Measurements from ENCODE around the gene ALG14.
A peak's percentile ranks its signal among the peaks of the same experiment; 100 is the strongest.
"Not testable (repeated sequence)": the region's sequence is repeated elsewhere in the genome, so short reads cannot be mapped to it uniquely, and the experiment has no call there.

Gene ALG14, protein sequence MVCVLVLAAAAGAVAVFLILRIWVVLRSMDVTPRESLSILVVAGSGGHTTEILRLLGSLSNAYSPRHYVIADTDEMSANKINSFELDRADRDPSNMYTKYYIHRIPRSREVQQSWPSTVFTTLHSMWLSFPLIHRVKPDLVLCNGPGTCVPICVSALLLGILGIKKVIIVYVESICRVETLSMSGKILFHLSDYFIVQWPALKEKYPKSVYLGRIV

DNA sequence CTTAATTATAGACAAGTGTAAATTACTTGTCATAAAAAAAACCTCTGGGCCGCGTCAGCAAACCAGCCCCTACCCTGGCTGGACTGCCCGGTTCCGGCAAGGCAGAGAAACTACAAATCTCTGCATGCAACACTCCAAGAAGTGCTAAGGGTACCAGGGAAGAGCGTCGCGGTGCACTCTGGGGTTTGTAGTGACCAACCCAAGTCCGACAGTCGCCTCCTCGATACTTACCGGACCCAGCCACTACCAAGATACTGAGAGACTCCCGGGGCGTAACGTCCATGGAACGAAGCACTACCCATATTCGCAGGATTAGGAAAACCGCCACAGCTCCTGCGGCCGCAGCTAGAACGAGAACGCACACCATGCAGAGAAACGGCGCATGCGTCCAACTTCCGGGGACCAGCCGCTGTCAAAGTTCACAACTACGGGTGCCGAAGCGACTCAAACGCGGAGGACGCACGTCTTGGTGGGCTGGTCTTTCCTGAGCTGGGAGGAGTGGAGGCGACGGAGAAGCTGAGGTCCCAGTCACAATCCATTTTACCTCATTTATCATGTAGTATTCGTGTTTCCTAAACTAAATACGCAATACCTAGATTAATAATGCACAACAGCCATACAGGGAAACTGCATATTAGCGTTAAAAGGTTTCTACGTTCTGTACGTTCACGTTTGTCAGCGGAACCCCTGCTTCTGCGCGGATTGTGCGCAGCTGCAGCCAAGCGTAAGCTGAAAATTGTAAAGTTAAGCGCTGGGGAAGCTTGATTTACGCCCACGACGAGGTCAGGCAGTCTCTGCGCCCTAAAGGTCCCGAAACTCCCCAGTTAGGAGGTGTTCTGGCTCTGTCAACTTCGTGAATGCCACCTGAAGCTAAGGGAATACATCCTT is at the start of gene ALG14:
TSS of gene ALG14 (minus strand) at position 420 of the 888 bp plus-strand sequence. CDS start at position 367, 53 bp downstream.
- peak; percentile 97 for DNase-seq

DNA sequence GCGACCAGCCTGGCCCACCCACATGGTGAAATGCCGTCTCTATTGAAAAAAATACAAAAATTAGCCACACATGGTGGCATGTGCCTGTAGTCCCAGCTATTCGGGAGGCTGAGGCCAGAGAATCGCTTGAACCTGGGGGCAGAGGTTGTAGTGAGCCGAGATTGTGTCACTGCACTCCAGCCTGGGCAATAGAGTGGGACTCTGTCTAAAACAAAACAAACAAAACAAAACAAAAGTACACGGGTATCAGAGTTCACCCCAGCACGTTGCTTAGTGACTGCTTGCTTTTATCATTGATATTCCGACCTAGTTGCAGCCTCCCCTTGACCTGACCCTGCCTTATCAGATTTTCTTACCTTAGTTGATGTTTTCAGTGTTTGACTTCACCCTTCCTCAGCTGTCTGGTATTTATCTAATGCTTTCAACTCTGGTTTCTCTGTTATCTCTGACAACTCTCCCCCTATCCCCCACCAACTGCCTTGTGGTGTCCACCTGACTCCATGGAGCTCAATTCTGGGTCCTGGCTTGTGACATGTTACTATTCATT is 49.5 kb upstream of the ALG14 start:
- DNase-seq = no peak

DNA sequence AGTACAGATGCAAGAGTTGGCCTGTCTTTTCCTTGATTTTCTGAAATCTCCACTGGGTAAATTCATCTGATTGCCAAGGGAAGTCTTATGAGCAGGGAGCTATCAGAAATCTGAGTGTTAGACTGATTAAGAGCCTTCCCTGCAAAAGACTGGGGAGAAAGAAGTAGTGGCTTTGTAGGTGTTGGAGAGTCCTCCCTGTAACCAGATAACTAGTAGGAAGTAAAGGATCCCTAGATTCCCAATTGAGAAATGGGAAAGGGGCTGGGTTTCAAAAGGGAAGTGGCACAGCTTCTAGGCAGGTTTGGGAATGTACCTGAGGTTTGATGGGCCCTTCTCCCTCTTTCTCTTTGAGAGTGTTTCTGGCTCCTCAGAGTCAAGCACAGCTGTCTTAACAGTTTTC is 46.5 kb upstream of the ALG14 start:
- DNase-seq = no peak

DNA sequence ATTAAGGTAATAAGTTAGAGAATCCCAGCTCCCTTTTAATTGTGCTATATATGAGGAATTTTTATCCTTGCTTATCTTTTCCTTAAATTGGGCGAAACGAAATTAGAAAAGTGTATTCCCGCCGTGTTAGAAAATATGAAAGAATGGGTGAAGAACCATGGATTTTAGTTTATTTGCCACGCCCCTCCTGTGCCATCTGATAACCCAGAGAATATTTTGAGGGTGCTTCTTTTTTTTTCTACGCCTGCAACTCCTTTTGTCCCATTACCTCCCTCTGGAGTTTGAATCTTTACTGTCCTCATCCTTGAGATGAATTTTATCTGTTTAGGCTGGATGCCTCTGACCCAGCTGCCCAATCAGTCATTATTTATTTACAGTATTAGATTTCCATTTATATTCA is 46.0 kb upstream of the ALG14 start:
- DNase-seq = no peak

DNA sequence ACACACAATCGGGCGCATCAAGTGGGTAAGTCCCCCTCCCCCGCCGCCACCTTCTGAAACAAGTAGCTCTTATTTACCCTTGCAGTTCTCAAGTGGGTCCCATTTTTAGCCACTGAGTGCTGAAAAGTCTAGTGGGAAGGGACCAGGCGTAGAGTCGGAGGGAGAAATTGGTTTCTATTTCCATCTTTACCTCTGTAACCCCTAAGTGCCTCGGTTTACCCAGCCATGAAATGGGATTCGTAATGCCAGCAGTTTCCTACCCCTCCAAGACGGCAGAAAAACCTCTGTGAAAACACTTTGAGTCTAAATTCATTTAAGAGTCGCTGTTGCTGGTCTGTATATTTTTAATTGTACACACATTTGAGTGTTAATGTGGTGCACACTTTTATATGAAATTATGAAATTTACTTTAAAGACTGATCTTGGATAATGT is 45.3 kb upstream of the ALG14 start:
- DNase-seq = no peak

DNA sequence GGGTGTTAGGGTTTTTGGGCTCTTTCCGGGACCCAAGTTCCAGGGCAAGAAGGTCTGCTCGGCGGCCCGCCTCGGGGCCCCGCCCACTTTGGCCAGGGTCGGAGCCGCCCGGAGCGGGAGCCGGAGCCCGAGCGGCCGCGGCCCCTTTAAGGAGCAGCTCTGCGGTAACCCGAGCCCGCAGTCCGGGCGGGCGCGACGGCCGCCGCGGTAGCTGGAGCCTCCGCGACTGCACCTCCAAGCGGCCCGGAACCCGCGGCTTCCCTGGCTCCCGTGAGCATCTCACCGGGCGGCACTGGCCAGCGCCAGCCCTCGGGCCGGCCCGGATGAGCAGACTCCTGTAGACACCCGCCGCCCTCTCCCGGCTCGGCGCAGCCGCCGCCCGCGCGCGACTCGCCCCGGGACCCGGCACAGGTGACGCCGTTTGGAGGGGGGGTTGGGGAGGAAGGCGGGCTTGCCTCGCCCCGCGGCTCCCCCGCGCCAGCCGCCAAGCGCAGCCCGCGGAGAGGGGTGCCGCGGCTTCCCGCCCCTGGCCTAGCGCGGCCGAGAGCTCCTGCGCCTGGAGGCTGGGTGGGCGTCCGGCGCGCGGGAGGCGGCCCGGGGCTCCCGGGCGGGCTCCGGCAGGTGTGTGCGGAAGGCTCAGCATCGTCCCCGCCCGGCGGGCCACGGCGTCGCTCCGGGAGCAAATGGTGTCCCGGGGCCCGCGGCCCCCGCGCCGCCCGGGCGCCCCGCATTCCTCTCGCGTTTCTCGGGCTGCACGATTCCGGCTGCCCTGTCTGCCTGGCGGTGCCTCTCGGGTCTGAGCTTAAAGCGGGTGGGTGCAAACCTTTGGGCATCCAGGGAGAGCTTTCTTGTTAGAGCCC is 44.7 kb upstream of the ALG14 start, which contains the start of gene TLCD4:
TSS of gene TLCD4 (plus strand) at position 149 of the 860 bp plus-strand sequence. CDS start 26,547 bp downstream, outside the sequence.
- peak; percentile 76 for DNase-seq

DNA sequence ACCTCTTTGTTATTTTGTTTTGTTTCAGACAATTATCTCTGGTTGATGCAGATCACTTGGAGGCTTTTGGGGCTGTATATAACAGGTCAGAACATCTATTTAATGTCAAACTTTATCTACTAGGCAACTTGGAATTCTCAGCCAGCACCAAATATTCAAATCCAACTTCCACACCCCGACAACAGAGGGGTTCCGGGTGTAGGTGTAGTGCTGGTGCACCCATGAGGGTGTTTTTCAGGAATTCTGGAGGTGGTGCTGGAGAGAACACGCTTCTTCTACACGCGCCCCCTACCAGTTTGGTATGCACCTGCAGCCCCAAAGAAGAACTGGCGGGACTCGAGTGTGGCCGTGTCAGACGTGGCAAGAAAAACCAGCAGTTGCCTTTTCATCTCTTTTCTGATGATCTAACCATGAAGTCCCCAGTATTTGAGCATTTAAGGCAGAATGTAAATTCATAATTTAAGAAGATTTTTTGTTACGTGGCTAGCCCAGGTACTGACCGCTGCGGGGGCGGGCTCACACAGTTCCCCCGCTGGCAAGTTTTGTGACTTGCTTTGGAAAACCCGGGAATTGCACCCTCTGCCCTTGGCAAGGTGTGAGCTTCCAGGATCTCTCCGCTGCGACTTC is 43.9 kb upstream of the ALG14 start:
- peak; percentile 70 for DNase-seq

DNA sequence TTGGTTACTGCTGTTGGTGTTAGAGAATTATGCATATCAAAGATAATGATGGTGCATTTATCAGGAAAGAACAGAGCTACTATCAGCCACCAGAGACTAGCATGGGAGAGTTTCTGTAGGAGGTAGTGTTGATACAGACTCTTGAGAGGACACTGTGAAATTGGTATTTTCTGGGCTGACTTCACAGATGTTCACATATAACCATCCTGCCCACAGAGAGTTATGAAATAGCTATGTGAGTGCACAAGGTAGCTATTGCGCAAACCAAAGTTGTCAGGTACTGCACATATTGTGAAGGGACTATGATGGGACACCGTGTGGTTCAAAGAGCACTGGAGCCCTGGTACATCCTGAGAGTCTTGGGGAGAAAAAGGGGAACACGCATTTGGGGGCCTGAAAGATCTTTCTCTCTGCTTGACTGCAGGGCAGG is 43.0 kb upstream of the ALG14 start:
- DNase-seq = no peak

DNA sequence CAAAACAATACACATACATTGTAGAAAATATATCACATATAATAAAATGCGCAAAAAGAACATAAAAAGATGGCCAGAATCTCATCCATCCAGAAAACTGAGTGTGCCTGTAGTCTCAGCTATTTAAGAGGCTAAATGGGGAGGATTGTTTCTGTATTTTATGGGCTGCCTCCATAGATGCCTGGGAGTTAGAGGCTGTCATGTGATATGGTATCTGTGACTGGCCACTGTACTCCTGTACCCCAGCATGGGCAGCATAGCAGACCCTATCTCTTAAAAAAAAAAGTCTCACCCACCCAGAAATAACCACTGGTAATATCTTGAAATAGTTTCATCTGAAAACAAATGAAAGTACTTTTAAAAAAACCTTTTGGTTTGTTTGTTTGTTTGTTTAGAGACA is 40.9 kb upstream of the ALG14 start:
- no peak for DNase-seq

DNA sequence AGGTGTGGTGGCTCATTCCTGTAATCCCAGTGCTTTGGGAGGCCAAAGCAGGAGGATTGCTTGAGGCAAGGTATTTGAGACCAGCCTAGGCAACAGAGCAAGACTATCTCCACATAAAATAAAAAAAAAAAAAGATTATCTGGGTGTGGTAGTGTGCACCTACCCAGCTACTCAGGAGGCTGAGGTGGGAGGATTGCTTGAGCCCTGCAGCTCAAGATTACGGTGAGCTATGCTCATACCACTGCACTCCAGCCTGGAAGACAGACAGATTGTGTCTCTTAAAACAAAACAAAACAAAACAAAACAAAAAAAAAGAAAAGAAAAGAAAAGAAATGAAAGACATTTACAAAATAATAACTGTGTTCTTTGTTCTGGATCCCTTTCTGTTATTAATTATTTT is 38.3 kb upstream of the ALG14 start:
- DNase-seq = no peak

DNA sequence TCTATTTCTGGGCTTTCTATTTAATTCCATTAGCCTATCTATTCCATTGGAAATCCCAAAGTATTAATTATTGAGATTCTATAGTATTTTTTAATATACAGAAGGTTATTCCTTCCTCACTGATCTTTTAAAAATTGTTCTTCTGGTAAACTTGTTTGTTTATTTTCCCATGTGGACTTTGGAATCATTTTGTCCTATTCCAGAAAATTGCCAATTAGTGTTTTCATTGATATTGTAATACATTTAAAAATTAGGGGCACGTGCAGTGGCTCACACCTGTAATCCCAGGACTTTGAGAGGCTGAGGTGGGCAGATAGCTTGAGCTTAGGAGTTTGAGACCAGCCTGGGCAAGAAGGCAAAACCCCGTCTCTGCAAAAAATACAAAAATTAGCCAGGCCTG is 36.0 kb upstream of the ALG14 start:
- no peak for DNase-seq

DNA sequence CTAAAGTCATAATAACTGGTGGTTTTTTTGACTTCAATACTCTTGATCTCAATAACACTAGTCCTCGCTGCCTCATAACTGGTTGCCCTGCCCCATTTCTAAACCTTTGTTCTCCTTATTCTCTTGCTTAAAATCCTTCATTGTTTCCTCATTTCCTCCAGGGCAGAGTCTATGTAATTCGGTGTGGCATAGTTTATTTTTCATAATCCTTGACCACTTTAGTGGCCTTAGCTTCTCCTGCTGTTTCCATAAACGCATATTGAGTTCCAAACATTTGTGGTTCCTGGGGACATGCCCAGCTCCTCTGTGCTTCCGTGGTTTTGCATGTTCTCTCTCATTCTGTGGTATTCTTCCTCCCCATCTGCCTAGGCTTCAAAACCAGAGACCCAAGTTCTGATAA is 25.4 kb upstream of the ALG14 start:
- no peak for DNase-seq

DNA sequence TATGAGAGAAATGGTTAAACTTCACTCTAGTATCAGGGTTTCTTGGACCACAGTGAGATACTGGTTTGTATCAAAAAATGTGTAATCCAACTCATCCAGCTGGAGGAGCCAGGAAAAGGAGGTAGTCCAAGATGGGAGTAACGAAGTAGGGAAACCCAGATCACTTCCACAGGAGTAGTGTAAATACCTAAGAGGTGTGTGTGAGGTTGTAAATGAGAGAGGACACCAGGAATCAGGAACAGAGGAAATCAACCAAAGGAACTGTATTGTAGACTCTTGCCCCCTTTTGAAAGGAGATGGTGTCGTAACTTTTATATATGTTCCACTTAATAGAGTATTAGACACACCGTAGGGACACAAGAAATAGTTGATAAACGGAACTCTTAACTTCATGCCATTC is 24.7 kb upstream of the ALG14 start:
- no peak for DNase-seq

DNA sequence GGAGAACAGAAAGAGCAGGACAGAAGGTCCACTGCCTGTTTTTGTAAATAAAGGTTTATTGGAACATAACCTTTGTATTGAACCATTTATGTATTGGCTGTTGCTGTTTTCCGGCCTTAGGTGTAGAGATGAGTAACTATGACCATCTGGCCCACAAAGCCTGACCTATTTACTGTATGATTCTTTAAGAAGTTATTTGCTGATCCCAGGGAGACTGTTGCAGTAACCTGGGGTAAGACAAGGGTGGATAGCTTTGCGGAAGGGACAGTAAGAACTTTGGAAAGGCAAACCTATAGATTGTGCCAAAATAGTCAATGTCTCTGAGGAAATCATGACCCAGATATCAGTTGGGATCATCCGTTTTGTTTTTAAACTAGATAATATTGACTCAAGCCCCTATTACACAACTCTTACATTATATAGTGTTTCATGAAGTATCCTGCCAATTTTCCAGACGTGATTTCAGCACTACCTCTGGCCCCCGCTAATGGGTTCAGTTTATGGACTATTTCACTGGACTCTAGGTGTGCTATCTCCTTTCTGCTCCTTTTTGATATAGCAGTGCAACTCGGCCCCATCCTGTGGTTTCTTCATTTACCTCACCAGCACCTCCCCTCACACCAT is 23.6 kb upstream of the ALG14 start:
- DNase-seq = no peak

DNA sequence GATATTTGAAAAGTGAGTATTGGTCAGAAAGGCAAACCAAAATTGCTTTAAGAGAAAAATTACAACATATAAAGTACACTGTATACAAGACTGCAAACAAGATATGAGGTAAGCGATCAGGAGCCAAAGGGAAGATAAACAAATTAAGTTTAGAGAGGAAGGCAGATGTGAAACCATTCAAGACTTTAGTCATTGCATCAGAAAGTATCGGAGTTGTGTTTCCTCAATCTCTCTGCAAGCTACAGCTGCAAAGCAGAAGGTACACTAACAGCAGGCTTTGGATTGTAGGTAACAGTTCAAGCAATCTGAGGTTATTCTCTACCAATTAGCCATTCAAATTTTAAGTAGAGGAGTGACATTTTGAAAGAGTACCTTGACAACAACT is 23.1 kb upstream of the ALG14 start:
- DNase-seq = no peak

DNA sequence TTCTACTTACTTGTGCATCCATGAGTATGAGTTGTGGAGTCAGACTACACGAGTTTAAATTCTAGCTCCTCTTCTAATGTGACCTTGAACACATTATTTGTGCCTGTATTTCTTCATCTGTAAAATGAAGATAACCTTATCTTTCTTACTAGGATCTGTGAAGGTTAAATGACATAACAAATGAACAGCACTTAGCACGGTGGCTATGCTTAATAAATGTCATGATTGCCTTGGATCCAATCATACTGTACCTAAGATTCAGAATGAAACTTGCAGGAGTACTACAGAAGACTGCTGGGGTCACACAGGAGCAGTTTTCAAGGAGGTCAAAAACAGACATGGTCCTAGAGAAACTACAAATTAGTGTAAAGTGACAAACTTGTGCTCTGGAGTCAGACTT is 22.2 kb upstream of the ALG14 start:
- DNase-seq = no peak

DNA sequence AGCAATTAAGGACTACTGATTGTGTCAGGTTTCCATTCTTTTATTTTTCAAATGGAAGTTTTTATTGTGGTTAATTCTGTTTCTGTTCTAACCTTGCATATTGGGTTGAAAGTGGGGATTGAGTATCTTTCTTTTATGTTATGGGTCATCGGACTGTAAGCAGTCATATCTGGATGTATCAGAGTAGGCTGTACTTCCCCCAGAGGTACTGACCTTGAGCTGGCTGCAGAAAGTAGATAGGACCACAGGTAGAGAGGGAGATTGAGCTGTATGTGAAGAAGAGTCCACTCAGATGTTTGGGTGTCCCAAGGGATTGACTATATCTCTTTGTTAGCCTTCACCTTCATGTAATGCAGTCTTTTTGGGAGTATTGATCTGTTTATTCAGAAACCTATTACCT is 20.5 kb upstream of the ALG14 start:
- no peak for DNase-seq

DNA sequence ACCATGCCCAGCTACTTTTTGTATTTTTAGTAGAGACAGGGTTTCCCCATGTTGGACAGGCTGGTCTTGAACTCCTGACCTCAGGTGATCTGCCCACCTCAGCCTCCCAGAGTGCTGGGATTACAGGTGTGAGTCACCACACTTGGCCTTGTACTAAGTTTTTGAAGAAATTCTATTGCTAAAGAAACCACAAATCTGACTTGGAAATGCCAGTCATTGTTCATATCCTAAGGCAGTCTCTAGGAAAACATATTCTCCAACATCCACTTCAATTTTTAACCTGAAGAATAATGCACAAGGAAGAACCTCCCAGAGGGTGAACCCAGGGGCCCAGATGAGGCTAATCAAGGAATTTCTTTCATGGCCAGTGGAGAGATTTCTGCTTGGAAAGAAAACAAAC is 20.1 kb upstream of the ALG14 start:
- not testable (repeated sequence) for DNase-seq

DNA sequence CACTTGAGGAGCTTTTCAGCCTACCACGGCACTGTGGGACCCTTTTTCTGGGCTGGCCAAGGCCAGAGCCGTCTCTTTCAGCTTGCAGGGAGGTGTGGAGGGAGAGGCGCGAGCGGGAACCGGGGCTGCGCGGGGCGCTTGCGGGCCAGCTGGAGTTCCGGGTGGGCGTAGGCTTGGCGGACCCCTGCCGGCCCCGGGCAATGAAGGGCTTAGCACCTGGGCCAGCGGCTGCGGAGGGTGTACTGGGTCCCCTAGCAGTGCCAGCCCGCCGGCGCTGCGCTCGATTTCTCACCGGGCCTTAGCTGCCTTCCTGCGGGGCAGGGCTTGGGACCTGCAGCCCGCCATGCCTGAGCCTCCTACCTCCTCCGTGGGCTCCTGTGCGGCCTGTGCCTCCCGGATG is 18.5 kb upstream of the ALG14 start:
- DNase-seq = not testable (repeated sequence)

DNA sequence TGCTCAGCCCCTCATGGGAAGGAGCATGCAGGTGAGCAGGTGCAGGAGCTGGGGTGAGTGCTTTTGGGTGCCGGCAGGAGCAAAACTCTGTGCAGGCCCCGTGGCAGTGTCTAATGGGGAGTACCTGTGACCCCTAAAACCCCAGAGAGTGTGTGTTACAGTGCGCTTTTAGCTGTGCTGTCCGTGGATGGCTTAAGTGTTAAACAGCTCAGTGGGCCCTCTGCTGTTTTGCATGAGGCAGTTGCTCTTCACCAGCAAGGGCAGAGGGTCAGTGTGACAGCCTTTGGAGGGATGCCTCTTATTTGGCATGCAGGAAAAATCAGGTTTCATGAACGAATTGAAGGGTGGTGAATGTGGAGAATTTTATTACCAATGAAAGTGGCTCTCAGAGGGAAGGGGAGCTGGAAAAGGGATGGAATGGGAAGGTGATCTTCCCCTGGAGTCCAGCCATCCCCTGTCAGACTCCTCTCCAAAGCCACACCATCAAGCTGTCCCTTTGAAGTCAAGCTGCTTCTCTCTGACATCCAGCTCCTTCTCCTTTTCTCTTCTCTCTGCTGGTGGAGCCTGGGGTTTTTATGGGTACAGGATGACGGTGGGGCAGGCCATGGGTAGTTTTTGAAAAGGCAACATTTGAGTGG is 17.0 kb upstream of the ALG14 start:
- no peak for DNase-seq

DNA sequence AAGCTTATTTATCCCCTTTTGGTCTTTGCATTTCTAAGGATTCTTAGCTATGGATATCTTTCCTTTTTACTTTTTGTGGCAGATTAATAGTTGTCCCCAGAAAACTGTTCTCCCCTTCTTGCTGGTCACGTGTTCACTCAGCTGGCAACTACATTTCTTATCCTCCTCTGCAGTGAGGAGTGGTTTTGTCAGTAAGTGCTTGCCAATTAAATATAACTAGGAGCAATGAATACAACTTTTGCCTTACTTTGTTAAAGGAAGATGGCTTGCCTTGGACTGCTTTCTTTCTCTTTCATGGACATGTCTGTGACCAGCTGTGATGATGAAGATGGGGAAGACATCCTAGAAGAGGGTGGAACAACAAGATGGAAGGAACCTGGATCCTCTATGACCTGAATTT is 15.6 kb upstream of the ALG14 start:
- DNase-seq = no peak
